RWPE2 (cell line): ENCODE measurements around the gene IQCE.

Source experiments
- ATAC-seq: fragments of 200-7000 bp; cut with Tn5 transposase; 3 replicates; pipeline ENCODE4 v1.9.1; 2021; ENCODE audit warnings: low read depth
- DNase-seq: peaks from one replicate; pipeline ENCODE4 v3.0.0-alpha.2; 2020; ENCODE audit warnings: low spot score
- H3K27ac ChIP-seq: fragments of 450-650 bp; 2 replicates; pipeline ENCODE4 v1.5.1; 2017; ENCODE audit warnings: mild to moderate bottlenecking; ENCODE audit not compliant: poor library complexity, severe bottlenecking
- H3K27me3 ChIP-seq: fragments of 250-450 bp; sonication (Bioruptor Pico); 2 replicates; pipeline ENCODE4 v1.5.1; 2021; ENCODE audit warnings: mild to moderate bottlenecking, moderate library complexity; ENCODE audit not compliant: insufficient read depth, poor library complexity, severe bottlenecking
- H3K36me3 ChIP-seq: fragments of 250-450 bp; sonication (Bioruptor Pico); 2 replicates; pipeline ENCODE4 v1.5.1; 2020; ENCODE audit warnings: low read depth, mild to moderate bottlenecking, moderate library complexity
- H3K4me1 ChIP-seq: fragments of 250-450 bp; sonication (Bioruptor Pico); 2 replicates; pipeline ENCODE4 v1.5.1; 2021; ENCODE audit warnings: mild to moderate bottlenecking, moderate library complexity; ENCODE audit not compliant: insufficient read depth, poor library complexity, severe bottlenecking
- H3K4me3 ChIP-seq: fragments of 250-450 bp; sonication (Bioruptor Pico); 2 replicates; pipeline ENCODE4 v1.5.1; 2021; ENCODE audit warnings: mild to moderate bottlenecking, moderate library complexity; ENCODE audit not compliant: severe bottlenecking
- H3K9me3 ChIP-seq: fragments of 250-450 bp; sonication (Bioruptor Pico); 2 replicates; pipeline ENCODE4 v1.5.1; 2021; ENCODE audit warnings: mild to moderate bottlenecking, moderate library complexity; ENCODE audit not compliant: severe bottlenecking
- TF ChIP-seq, protein P1 (sequence below): fragments of 450-650 bp; IDR thresholded peaks from one replicate; pipeline ENCODE4 v1.5.1; 2017; ENCODE audit warnings: mild to moderate bottlenecking, moderate library complexity; ENCODE audit not compliant: poor library complexity, severe bottlenecking

Gene IQCE

DNA sequence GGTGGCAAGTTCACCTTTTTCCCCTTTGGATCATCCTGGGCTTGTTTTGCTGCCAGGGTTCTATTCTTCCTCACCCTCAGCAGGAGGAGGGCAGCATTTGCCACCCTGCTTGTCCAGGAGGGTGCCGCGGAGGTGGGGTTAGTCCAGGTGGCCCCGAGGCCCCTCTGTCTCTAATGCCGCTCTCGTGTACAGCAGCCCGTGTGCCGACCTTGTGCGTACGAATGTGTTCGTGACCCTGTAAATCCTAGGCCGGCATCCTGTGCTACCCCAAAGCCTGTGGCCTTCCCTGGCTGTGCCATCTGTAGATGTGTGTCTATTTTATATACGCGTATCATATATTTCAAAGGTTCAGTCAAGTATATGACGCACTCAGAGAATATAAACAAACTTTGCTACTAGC, 10.6 kb downstream of the IQCE start:
- Histone ChIP-seq H3K27me3 (no peaks in the 10 kb centered on the region), H3K4me3 (no peak overlapping the region), H3K36me3 (peaks cover 16% of the 10 kb centered on the region), H3K27ac (no peak overlapping the region), H3K9me3 (no peaks in the 10 kb centered on the region), H3K4me1 (peaks cover 5% of the 10 kb centered on the region)
- ATAC-seq (no peak), DNase-seq (no peak)
- TF ChIP-seq, protein P1, sequence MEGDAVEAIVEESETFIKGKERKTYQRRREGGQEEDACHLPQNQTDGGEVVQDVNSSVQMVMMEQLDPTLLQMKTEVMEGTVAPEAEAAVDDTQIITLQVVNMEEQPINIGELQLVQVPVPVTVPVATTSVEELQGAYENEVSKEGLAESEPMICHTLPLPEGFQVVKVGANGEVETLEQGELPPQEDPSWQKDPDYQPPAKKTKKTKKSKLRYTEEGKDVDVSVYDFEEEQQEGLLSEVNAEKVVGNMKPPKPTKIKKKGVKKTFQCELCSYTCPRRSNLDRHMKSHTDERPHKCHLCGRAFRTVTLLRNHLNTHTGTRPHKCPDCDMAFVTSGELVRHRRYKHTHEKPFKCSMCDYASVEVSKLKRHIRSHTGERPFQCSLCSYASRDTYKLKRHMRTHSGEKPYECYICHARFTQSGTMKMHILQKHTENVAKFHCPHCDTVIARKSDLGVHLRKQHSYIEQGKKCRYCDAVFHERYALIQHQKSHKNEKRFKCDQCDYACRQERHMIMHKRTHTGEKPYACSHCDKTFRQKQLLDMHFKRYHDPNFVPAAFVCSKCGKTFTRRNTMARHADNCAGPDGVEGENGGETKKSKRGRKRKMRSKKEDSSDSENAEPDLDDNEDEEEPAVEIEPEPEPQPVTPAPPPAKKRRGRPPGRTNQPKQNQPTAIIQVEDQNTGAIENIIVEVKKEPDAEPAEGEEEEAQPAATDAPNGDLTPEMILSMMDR = no peak

DNA sequence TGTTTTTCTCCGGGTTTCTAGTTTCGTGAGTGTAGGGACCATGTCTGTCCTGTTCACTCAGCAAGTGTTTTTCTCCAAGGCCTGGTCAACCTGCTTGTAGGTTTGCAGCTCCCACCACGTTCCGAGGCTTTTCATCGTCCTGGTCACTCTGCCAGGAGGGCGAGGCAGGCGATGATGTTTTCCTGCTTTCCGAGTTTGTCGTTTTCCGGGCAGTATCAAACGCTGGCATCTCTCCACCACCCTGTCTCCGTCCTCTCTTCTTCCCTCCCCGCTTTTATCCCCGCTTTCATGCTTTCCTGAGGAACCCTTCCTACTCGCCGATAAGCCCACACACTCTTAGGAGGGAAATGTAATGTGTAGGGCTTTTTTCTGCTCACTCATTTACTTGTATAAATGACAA, 11.2 kb downstream of the IQCE start:
- ATAC-seq (no peak), DNase-seq (no peak)
- Histone ChIP-seq H3K4me1 (peaks cover 5% of the 10 kb centered on the region), H3K27me3 (no peaks in the 10 kb centered on the region), H3K9me3 (no peaks in the 10 kb centered on the region), H3K27ac (no peak overlapping the region), H3K36me3 (peaks cover 16% of the 10 kb centered on the region), H3K4me3 (no peak overlapping the region)
- TF ChIP-seq, protein P1 = no peak

DNA sequence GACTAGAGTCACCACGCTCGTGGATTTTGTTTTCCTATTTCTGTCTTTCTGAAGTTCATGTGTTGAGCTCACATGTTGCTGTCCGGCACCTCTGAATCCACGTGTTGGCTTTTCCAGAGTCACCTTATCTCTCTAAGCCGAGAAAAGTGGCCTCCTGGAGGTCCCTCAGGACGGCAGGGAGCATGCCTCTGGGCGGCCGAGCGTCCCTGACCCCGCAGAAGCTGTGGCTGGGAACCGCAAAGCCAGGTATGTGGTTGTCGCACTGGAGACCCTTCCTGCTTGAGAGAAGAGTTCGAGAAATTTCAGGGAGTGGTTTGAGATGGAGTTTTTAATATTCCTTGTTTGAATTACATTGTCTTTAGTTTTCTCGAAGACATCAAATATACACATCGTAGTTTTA, 12.6 kb downstream of the IQCE start:
- Histone ChIP-seq H3K27me3 (no peaks in the 10 kb centered on the region), H3K4me1 (peaks cover 5% of the 10 kb centered on the region), H3K27ac (no peak overlapping the region), H3K36me3 (peaks cover 16% of the 10 kb centered on the region), H3K4me3 (no peak overlapping the region), H3K9me3 (no peaks in the 10 kb centered on the region)
- TF ChIP-seq, protein P1 = no peak
- no peak for DNase-seq
- no peak for ATAC-seq

DNA sequence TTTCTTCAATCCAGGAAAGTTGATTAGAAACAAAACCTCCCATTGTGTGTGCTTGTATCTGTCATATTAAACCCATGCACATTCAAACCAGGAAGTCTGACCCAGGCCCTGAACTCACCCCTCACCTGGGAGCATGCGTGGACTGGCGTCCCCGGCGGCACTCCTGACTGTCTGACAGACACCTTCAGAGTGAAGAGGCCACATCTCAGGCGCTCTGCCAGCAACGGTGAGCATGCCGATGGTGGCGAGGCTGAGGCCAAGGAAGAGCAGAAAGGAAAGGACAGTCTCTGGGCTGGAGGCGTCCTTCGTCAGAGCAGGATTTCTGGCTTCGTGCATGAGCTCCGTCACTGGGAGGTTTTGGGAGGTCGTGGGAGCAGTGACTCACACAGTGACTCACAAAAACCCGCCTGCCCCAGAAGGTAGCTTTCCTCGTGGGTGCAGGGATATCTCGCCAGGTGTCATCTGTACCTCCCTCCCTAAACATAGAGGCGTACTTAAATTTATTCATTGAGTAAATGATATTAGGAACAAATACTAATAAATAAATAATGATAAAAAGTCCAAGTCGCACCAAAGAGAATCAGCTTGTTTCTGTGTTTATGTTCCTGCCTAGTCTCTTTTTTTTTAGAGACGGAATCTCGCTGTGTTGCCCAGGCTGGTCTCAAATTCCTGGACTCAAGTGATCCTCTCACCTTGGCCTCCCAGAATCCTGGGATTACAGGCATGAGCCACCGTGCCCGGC, 13.5 kb downstream of the IQCE start:
- no peak overlapping the region for H3K27ac ChIP-seq
- TF ChIP-seq, protein P1 = no peak
- DNase-seq = no peak

DNA sequence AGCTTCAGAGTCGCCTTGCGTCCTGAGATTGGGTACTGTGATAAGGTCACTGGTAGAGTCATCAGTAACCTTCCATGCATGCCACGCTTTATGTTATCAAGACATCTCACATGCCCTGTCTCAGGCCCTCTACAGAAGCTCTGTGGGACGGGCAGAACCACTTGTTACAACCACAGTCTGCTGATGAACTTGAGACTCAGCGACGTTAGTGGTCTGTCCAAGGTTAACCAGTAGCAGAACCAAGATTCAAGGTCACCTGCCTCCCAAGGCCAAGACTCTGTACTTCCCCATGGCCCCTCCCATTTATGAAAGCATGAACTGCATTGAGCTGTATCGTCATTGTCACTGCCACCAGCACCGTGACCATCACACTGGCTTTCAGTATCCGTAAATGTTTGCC, 15.0 kb downstream of the IQCE start:
- Histone ChIP-seq H3K27ac (no peak overlapping the region), H3K4me3 (no peak overlapping the region), H3K4me1 (peaks cover 5% of the 10 kb centered on the region), H3K27me3 (no peaks in the 10 kb centered on the region), H3K36me3 (peaks cover 16% of the 10 kb centered on the region), H3K9me3 (no peaks in the 10 kb centered on the region)
- TF ChIP-seq, protein P1 = no peak
- no peak for ATAC-seq
- DNase-seq = no peak

More for the DNA sequence above, 13.5 kb downstream of the IQCE start:
- peaks cover 5% of the 10 kb centered on the region for H3K4me1 ChIP-seq
- H3K9me3 ChIP-seq = no peaks in the 10 kb centered on the region
- peaks cover 16% of the 10 kb centered on the region for H3K36me3 ChIP-seq
- H3K27me3 ChIP-seq = no peaks in the 10 kb centered on the region
- no peak overlapping the region for H3K4me3 ChIP-seq
- peak; percentile 56; the same call in 2 of the 3 replicates for ATAC-seq
